Effector CD8-positive, alpha-beta T cell (primary cell): ENCODE measurements around the gene PLAGL2.
"Not testable (repeated sequence)": the region's sequence is repeated elsewhere in the genome, so short reads cannot be mapped to it uniquely, and the experiment has no call there.

ENCODE experiments used
- DNase-seq: peaks from one replicate; lab custom pipeline; 2025; lab: John Stamatoyannopoulos, UW

Gene PLAGL2

GRCh38 chr20:32183947-32184635, 23.5 kb downstream of the PLAGL2 start:
- DNase-seq, result no peak

- no peak for DNase-seq
These were observed 25.9 kb downstream of the PLAGL2 start for GRCh38 chr20:32181606-32182005.

- no peak for DNase-seq
These were observed 27.6 kb downstream of the PLAGL2 start for GRCh38 chr20:32179934-32180333.

GRCh38 chr20:32179515-32179914, 28.0 kb downstream of the PLAGL2 start:
- DNase-seq, result no peak

GRCh38 chr20:32177696-32178095, 29.8 kb downstream of the PLAGL2 start:
- DNase-seq, result not testable (repeated sequence)

GRCh38 chr20:32168184-32168910, 39.2 kb downstream of the PLAGL2 start:
- DNase-seq, result no peak

- no peak for DNase-seq
These were observed 40.0 kb downstream of the PLAGL2 start for GRCh38 chr20:32167552-32167951.

GRCh38 chr20:32165836-32166545, 41.6 kb downstream of the PLAGL2 start:
- DNase-seq, result no peak

- no peak for DNase-seq
These were observed 42.4 kb downstream of the PLAGL2 start for GRCh38 chr20:32164984-32165735.

- DNase-seq, result no peak
These were observed 43.6 kb downstream of the PLAGL2 start for GRCh38 chr20:32163951-32164350.

GRCh38 chr20:32162351-32162750, 45.2 kb downstream of the PLAGL2 start:
- DNase-seq, result no peak

GRCh38 chr20:32160341-32160740, 47.2 kb downstream of the PLAGL2 start:
- no peak for DNase-seq

GRCh38 chr20:32159766-32160221, 47.7 kb downstream of the PLAGL2 start:
- DNase-seq, result no peak

GRCh38 chr20:32158943-32159660, 48.4 kb downstream of the PLAGL2 start:
- DNase-seq, result no peak

GRCh38 chr20:32158351-32158750, 49.2 kb downstream of the PLAGL2 start:
- DNase-seq, result no peak

GRCh38 chr20:32157611-32158010, 49.9 kb downstream of the PLAGL2 start:
- no peak for DNase-seq

- no peak for DNase-seq
These were observed 52.2 kb downstream of the PLAGL2 start for GRCh38 chr20:32155017-32155981.

GRCh38 chr20:32153771-32154170, 53.8 kb downstream of the PLAGL2 start:
- DNase-seq, result no peak

GRCh38 chr20:32153156-32153665, 54.3 kb downstream of the PLAGL2 start:
- DNase-seq, result no peak
